GM18861 (cell line): ENCODE data around the gene DPP8.
"Not testable (repeated sequence)": the region's sequence is repeated elsewhere in the genome, so short reads cannot be mapped to it uniquely, and the experiment has no call there.

Source experiments
- ATAC-seq: cut with Tn5 transposase; IDR thresholded peaks from one replicate; pipeline ENCODE4 v1.9.1; 2021; ENCODE audit not compliant: unreplicated experiment

Gene DPP8

DNA sequence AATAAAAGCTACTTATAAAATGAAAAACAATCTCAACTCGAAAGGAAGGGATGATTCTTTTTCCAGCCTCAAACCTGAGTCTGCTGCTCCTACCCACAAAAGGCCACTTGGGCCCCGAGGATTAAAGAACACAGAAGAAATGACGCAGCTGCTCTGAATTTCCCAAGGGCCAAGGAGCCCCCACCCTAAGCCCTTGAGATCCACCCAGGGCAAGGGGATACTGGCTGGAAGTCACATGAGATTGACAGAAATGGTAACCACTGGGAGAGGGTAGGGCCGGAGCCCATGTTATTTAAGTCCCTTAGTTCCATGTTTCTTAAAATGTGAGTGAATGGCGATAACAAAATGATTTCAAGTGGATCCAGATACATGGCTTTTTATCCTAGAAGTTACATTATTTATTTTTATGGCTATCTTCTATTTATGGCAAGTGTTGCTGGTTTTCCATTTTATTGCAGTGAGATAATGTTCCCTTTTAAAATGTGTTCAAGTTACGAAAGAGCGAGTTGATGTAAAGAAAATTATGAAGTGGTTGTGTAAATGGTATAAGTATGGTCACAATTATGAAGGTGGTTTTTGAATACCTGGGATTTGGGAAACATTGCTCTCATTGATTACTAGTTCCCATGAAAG lies 111.6 kb downstream of the DPP8 start:
- no peak for ATAC-seq

DNA sequence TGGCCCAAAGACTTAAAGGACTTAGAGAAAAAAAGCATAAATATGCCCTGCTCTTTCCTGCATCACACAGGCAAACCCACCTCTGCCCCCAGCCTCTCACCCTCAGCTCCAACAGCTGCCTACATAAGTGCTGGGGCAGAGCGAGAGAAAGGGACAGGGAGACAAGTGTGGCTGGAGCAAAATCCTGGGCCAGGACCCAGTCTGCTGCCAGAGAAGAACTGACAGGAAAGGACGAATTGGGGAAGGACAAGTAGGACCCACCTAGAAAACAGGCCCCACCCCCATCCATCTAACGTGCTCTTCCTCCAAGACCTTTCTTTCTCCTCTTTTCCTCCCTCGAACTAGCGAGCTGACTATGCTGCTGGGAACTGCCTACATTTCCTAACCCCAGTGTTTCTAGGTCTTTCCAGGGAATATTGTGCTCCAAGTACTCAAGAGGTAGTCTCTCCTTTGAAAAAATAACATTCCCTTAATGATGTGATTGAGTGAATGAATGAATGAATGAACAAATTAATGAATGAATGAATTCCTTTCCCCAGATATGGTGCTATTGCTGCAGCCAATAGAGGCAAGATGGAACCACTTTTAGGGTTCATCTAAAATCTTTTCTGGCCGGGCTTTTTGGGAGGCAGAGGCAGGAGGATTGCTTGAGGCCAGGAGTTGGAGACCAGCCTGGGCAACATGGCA lies 113.2 kb downstream of the DPP8 start:
- no peak for ATAC-seq

DNA sequence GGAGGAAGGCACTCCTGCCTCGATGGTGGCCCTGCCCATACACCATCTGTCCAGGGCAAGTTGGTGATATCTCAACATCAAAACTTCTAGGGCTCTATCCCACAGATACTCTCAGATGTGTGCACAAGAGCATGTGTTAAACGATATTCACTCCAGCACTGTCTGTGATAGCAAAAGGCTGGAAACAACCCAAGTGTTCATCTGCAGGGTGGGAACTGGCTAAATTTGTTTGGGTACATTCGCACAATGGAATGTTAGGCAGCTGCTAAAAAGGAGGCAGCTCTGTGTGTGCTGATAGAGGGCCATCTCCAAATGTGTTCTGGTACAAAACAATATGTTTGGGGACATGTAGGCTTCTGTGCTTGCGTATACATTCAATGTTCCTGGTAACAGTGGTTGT lies 114.5 kb downstream of the DPP8 start:
- no peak for ATAC-seq

DNA sequence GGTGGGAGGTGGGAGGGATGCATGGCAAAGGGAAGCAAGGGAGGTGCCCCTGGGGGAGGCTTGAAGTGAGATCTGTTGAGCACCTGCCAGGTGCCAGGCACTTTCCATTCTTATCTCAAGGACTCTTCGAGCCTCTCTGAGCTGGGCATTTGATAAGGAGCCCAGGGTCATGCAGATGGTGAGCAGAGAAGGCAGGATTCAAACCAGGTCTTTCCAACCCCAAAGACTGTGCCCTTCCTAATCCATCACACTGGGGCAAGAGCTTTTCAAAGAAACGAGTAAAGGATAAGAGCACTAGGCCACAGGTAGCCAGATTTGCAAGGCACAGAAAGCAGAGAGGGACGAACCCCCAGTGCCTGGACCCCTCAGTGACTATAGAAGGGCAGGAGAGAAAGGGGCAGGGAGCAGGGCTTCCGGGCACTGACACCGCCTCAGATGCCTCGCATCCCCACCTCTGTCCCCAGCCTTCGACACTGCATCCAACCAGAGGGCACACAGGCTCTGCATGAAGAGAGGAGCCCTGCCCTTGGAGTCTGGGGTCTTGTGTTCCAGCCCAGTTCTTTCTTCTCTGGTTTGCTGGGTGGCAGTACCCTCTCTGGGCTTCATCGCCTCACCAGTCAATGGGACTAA lies 115.8 kb downstream of the DPP8 start:
- ATAC-seq, result no peak

DNA sequence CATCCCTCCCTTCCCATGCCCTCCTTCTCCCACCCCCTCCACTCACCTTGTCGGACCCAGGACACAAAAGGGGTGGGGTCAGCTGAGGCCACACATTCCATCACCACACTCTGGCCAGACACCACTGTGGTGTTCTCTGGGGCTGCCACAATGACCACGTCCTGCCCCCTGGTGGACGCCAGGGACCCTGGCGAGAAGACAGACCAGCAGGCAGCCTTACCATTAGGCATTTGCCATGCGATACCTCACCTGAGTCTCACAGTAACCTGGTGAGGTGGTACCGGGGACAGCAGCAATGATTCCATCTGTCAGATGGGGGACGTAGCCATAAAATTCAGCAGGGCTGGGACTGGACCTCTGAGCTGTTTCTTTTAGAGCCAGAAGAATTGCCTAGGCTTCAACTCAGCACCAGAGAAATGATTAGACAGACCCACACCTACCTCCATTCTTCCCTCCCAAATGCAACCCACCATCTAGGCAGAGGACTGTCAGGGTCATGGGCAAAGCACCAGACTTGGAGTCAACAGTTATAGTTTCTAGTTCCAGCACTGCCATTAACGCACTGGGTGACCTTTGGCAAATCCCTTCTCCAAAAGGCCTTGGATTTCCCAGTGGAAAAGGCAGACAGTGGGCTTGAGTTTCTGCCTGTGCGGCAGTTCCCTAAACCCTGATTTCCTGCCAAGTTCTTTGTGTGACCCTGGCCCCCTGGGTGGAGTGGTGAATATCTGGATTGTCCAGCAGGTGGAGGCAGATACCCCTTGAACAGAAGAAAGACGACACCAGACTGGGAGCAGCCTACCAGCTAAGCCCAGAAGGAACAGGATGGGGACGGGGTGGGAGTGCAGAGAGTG lies 116.5 kb downstream of the DPP8 start:
- ATAC-seq, result no peak

DNA sequence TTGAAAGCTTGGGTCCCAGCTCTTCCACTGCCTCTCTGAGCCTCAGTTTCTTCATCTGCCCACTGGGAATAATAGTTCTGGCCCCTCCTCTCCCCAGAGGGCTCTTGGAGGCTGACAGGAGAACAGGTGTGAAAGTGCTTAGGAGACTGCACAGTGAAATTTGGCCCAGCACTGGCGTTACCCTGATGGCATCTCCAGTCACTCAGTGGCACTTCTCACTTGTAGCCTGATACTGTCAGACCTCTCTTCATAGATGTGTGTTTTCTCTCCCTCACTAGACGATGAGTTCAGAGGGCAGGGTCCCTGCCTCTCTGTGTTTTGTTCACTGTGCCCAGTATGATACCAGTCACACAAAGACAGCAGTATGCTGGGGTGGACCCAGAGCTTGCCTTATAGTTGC lies 117.5 kb downstream of the DPP8 start:
- ATAC-seq, result no peak

DNA sequence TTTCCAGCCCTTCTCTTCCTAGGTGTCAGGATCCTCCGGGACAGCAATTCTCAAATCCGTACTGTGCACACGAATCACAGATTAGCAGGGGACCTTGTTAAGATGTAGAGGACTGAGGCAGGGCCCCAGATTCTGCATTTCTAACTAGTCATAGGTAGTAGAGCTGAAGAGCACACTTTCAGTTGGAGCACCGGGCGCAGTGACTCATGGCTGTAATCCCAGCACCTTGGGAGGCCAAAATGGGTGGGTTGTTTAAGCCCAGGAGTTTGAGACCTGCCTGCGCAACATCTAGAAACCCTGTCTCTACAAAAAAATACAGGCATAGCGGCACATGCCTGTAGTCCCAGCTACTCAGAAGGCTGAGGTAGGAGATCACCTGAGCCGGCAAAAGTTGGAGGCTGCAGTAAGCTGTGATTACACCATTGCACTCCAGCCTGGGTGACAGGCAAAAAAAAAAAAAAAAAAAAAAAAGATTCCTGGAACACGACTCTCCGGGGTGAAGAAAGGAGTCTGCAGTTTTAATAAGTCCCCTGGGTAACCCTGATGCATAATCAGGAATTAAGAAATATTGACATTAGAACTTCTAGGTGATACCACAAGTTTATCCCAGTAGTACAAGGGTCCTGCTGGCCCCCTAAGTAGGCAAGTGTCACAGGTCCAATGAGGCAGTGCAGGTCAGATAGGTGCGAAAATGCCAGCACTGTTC lies 118.3 kb downstream of the DPP8 start:
- no peak for ATAC-seq

DNA sequence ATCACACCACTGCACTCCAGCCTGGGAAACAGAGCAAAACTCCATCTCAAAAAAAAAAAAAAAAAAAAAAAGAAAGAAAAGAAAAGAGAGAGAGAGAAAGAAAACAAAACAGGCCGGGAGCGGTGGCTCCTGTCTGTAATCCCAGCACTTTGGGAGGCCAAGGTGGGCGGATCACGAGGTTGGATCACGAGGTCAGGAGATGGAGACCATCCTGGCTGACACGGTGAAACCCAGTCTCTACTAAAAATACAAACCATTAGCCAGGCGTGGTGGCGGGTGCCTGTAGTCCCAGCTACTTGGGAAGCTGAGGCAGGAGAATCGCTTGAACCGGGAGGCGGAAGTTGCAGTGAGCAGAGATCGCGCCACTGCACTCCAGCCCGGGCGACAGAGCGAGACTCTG lies 119.0 kb downstream of the DPP8 start:
- not testable (repeated sequence) for ATAC-seq

DNA sequence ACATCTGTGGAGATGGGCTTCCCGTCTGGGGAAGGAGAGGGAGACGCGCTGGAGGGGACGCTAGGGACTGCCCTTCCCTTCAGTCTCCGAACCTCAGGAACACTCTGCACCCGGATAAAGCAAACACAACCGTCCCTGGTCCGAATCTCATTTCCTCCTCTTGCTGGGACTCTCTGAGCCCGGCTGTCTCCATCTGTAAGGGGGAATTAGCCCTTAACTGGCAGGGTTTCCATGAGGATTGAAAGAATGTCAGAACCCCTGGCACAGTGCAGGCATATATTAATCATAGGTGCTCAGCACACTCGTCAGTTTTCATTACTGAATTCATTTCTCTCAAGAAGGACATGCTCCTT lies 120.5 kb downstream of the DPP8 start:
- ATAC-seq, result no peak

DNA sequence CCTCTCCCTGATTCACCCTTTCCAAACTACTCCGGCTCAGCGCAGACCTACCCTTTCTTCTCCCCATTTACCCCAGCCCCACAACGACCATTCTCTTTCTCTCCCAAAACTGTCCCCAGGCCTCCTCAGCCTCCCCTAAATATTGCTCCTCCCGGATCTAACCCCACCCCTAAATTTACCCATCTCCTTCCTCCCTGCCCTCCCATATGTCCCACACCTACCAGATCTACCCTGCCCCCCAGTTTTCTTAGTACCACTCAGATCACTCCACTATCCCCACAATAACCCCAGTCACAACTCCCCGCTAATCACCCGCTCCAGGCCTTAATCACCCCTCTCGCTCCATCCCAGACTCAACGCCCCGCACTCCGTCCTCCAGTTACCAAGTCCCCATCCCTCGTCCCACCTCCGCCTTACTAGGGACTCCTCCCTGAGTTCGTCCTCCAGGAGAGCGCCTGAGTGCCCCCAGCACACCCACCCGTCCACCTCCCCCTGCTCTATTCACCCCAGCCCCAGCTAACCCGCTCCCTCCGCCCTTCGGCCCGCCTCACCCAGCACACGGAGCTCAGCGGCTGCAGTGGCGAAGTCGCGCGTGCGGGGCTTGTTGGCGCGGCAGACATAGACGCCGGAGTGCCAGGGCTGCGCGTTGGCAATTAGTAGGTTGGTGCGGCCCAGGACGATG lies 121.1 kb downstream of the DPP8 start:
- no peak for ATAC-seq

DNA sequence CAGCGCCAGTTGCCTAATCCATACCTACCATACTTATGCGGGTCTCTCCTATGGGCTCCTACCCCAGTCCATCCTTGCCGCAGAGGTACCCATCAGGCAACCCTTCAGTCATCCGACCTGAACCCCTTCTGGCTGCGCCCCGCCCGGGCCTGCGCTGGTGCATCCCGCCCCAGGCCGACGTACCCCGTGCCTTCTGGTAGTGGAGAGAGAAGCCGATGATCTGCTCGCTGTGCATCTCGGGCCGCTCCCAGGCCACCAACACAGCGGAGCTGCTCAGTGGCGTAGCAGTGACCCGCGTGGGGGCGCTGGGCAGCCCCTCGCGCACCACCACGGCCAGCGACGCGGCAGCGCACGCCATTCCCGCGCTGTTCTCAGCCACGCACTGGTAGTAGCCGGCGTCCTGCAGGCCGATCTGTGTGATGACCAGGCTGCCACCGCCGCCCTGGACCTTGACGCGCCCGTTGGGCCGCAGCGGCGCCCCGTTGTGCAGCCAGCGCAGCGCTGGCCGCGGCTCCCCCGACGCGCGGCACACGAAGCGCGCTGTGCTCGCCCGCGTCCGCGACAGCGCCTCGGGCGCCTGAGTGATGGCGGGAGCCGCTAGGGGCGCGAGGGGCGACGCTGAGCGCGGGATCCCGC lies 121.8 kb downstream of the DPP8 start:
- ATAC-seq, result no peak

DNA sequence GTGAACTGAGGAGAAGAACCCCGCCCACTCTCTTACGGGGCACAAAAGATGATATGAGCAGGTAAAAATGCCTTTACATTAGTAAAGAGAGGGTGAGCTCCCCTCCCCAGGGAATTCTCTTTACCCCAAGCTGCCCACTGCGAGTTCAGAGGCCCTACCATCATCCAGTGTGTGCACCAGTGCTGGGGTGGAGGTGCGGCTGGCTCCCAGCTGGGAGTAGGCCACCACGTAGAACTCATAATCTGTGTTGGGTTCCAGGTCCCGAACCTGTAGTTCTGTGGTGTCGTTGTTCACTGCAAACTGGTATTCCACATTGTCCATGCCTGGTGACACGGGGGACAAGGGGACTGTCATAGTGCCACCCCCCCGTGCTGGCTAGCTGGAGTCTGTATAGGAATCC lies 122.6 kb downstream of the DPP8 start:
- ATAC-seq, result no peak

DNA sequence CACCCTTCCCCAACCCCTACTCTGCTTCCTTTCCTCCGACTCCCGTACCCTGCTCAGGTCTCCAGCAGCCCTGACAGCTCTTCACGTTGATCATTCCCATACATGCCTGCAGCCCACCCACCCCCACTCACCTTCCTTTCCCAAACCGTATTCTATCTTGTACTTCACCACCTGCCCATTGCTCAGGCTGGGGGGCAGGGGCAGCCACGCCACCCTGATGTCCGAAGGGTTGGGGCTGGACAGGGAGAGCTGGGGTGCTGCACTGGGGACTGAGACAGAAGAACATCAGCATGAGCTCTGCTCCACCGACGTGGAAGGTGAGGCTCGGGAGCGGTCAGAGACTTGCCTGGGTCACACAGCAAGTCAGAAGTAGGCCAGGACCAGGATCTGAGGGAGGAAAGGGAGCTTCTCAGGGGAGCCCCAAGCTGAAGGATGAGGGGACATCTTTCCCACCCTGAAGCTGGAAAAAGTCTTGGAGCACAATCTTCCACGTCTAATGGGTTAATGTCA lies 123.2 kb downstream of the DPP8 start:
- no peak for ATAC-seq

DNA sequence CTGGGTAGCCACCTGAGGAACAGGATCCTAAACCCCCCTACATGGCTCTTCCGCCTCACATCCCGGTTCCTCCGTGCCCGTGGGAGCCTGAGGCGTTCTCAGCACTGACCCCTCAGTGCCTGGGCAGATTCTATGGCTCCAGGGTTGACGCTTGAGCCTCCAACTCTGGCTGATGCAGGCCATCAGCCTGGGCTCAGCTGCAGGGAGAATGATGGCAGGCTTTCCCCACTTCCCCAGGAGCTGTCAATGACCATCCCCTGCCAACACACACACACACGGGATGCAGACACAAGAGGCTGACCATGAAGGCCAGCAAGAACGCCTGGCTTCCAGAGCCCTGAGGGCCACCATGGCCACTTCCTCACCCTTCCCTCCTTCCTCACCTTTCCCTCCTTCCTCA lies 123.9 kb downstream of the DPP8 start:
- ATAC-seq, result no peak

DNA sequence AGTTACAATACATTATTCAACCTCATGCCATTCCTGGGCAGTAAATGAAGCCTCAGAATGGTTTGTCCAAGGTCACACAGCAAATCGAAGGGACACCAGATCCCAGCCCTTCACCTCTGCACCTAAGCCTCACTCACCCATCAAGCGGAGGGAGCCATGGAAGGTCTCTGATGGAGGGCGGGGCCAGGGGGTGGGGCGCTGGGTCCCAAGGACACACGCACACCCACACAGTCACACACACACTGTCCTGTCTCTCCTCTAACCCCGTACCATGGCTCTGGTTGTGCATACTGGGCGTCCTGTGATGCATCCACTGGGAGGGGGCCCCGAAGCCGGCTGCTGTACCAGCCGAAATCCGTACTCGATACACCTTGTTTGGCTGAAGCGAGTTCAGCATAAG lies 124.4 kb downstream of the DPP8 start:
- no peak for ATAC-seq
